ENCODE measurements around the gene DDO. TPM values are rescaled to one million over a fixed set of nuclear protein-coding genes. Genes with fewer than 3 reads are reported as not detected.
"Not testable (repeated sequence)": the region's sequence is repeated elsewhere in the genome, so short reads cannot be mapped to it uniquely, and the experiment has no call there.

The DDO gene
- total and polyA plus RNA-seq, 8 donors = 0.40 to 4.1 (median 1.2) TPM; not detected in 3

DNA sequence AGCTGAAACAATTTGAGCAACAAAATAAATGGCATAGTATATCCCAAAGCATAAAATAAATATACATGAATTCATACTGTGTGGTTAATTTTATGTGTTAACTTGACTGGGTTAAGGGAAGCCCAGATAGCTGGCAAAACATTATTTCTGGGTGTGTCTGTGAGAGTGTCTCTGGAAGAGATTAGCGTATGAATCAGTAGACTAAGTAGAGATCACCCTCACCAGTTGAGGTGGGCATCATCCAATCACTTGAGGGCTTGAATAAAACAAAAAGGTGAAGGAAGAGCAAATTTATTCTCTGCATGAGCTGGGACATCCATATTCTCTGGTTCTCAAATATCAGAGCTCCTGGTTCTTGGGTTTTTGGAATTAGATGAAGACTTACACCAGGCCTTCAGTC, 43.1 kb upstream of the DDO start:
- intact Hi-C loops (cut with DNase I; ENCODE audit: low total_unique reads) = no loop called here
- no peaks in the 10 kb centered on the region for H3K36me3 ChIP-seq
- no peak overlapping the region for H3K4me3 ChIP-seq
- no peak for TF ChIP-seq POLR2A (IDR thresholded peaks at IDR 0.05)
- no peak for TF ChIP-seq POLR2AphosphoS5 (IDR thresholded peaks at IDR 0.05)
- TF ChIP-seq EP300 (IDR thresholded peaks at IDR 0.05) = no peak
- TF ChIP-seq, protein P1, sequence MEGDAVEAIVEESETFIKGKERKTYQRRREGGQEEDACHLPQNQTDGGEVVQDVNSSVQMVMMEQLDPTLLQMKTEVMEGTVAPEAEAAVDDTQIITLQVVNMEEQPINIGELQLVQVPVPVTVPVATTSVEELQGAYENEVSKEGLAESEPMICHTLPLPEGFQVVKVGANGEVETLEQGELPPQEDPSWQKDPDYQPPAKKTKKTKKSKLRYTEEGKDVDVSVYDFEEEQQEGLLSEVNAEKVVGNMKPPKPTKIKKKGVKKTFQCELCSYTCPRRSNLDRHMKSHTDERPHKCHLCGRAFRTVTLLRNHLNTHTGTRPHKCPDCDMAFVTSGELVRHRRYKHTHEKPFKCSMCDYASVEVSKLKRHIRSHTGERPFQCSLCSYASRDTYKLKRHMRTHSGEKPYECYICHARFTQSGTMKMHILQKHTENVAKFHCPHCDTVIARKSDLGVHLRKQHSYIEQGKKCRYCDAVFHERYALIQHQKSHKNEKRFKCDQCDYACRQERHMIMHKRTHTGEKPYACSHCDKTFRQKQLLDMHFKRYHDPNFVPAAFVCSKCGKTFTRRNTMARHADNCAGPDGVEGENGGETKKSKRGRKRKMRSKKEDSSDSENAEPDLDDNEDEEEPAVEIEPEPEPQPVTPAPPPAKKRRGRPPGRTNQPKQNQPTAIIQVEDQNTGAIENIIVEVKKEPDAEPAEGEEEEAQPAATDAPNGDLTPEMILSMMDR (IDR thresholded peaks at IDR 0.05) = no peak
- WGBS, 5 donors = 90 to 100% (median 100%) methylated on average over 1 of the region's 1 CpG
- no peaks in the 10 kb centered on the region for H3K27me3 ChIP-seq
- no peak overlapping the region for H3K27ac ChIP-seq
- peaks cover 0 to 25% (median 23%) of the 10 kb centered on the region in 4 donors for H3K9me3 ChIP-seq
- DNase-seq = no peak
- no peaks in the 10 kb centered on the region for H3K4me1 ChIP-seq

DNA sequence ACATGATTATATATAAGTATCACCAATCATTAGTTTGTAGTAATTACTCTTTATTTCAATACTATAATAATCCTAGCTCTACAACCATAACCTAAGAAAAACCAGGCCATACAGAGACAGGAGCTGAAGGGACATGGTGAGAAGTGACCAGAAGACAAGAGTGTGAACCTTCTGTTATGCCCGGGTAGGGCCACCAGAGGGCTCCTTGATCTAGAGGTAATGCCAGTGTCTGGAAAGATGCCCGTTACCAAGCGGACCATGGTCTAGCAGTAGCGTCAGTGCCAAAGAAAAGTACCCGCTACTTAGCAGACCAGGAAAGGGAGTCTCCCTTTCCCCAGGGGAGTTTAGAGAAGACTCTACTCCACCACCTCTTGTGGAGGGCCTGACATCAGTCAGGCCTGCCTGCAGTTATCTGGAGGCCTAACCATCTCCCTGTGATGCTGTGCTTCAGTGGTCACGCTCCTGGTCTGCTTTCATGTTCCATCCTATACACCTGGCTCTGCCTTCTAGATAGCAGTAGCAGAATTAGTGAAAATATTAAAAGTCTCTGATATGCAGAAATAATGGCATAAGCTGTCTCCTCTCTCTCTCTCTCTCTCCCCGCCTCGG, 42.3 kb upstream of the DDO start:
- H3K27me3 ChIP-seq; H3K4me1 ChIP-seq; H3K36me3 ChIP-seq; intact Hi-C loops (cut with DNase I; ENCODE audit: low total_unique reads); H3K4me3 ChIP-seq; H3K27ac ChIP-seq: not testable (repeated sequence)
- DNase-seq = peak in 1 of 2 donors; percentile 83
- 59 to 82% (median 67%) methylated on average over 4 to 8 of the region's 8 CpGs for WGBS, 5 donors
- H3K9me3 ChIP-seq = peaks cover 0 to 19% (median 16%) of the 10 kb centered on the region in 4 donors
- TF ChIP-seq, protein P1 (IDR thresholded peaks at IDR 0.05) = peak in 5 of 7 experiments; percentile 20 to 47 (median 46)

DNA sequence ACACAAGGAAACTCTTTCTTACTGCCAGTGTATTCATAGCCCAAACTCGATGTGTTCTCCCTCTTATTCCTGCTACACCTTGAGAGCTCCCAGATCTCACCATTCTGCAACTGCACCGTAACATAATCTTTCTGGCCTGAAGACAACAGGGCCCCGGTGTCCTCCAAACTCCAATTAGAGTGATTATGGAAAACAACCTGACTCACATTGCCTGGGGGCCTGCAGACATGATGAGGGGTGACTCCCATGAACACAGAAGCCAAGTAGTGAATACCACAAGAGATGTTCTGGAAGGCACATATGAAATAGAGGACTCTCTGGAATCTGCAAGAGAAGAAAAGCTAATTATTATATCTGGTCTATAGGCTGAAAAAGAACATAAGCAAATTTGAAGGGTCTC, 41.3 kb upstream of the DDO start:
- Histone ChIP-seq H3K4me1 (no peaks in the 10 kb centered on the region), H3K27ac (no peak overlapping the region), H3K36me3 (no peaks in the 10 kb centered on the region), H3K27me3 (no peaks in the 10 kb centered on the region), H3K9me3 (peaks cover 0 to 9% (median 7%) of the 10 kb centered on the region in 4 donors), H3K4me3 (no peak overlapping the region)
- no peak for DNase-seq
- 75 to 93% (median 84%) methylated on average over 3 of the region's 3 CpGs for WGBS, 5 donors
- intact Hi-C loops (cut with DNase I; ENCODE audit: low total_unique reads) = no loop called here
- TF ChIP-seq POLR2AphosphoS5 (IDR thresholded peaks at IDR 0.05) (no peak), POLR2A (IDR thresholded peaks at IDR 0.05) (no peak), EP300 (IDR thresholded peaks at IDR 0.05) (no peak)
- TF ChIP-seq, protein P1 (IDR thresholded peaks at IDR 0.05) = no peak

DNA sequence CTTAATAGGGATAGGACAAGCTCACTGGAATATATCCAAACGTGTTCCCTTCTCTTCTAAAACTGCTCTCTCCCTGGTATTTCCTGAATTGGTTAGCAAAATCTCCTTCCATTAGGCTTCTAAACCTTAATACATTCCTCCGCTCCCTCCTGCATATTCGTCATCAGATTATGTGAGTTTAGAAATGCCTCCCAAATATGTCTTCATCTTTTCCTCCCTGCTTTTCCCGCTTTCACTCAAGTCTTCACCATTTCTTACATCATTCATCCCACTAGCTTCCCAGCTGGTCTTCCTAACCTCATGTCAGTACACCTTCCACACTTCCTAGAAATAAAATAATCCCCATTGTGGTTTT, 34.1 kb upstream of the DDO start:
- H3K27ac ChIP-seq = no peak overlapping the region
- TF ChIP-seq, protein P1 (IDR thresholded peaks at IDR 0.05) = no peak
- no peak for TF ChIP-seq POLR2A (IDR thresholded peaks at IDR 0.05)
- no peak for TF ChIP-seq POLR2AphosphoS5 (IDR thresholded peaks at IDR 0.05)
- no peak for TF ChIP-seq EP300 (IDR thresholded peaks at IDR 0.05)
- intact Hi-C loops (cut with DNase I; ENCODE audit: low total_unique reads) = no loop called here
- no peaks in the 10 kb centered on the region for H3K9me3 ChIP-seq
- no peaks in the 10 kb centered on the region for H3K4me1 ChIP-seq
- no peak for DNase-seq
- no peak overlapping the region for H3K4me3 ChIP-seq
- no peaks in the 10 kb centered on the region for H3K36me3 ChIP-seq
- no peaks in the 10 kb centered on the region for H3K27me3 ChIP-seq
- 70 to 84% (median 78%) methylated on average over 4 of the region's 4 CpGs for WGBS, 5 donors
